ENCODE data around the gene GAS2L3.

GAS2L3 gene

DNA sequence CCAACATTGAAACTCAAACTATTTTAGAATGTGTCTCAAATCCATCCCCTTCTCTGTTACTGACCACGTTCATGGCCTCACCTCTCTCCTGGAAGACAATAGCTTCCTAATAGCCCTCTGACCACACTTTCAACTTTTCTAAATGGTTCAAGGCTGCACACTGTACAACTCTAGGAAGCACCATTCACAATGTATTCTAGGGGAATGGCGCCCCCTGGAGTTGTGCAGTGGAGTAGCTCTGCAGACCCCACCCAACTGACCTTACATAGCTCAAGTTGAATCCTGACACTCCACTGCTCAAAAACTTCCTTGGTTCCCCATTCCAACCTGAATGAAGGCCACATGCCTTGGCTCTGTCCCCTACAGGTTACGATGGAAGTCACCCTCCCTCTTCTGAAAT, 77.6 kb downstream of the GAS2L3 start:
- no peak overlapping the region for H3K27ac ChIP-seq (ENCODE audit: low read depth, low read length)
- H3K27me3 ChIP-seq (ENCODE audit: control insufficient read depth, insufficient read depth, low read length), result no peaks in the 10 kb centered on the region
- no peak overlapping the region for H3K4me3 ChIP-seq (ENCODE audit: low read length)
- H3K4me1 ChIP-seq (ENCODE audit: control insufficient read depth, insufficient read depth, low read length), result no peaks in the 10 kb centered on the region
- H3K36me3 ChIP-seq (ENCODE audit: control insufficient read depth, insufficient read depth, low read length), result no peaks in the 10 kb centered on the region
- no peak overlapping the region for H3K9ac ChIP-seq (ENCODE audit: low read length)

- Histone ChIP-seq H3K36me3 (ENCODE audit: control insufficient read depth, insufficient read depth, low read length) (no peaks in the 10 kb centered on the region), H3K4me3 (ENCODE audit: low read length) (no peak overlapping the region), H3K9ac (ENCODE audit: low read length) (no peak overlapping the region), H3K27ac (ENCODE audit: low read depth, low read length) (no peak overlapping the region), H3K4me1 (ENCODE audit: control insufficient read depth, insufficient read depth, low read length) (no peaks in the 10 kb centered on the region), H3K27me3 (ENCODE audit: control insufficient read depth, insufficient read depth, low read length) (no peaks in the 10 kb centered on the region)
These were observed 78.2 kb downstream of the GAS2L3 start for GRCh38 chr12:100651694-100652093.

- H3K27me3 ChIP-seq (ENCODE audit: control insufficient read depth, insufficient read depth, low read length), result no peaks in the 10 kb centered on the region
- H3K36me3 ChIP-seq (ENCODE audit: control insufficient read depth, insufficient read depth, low read length), result no peaks in the 10 kb centered on the region
- no peak overlapping the region for H3K4me3 ChIP-seq (ENCODE audit: low read length)
- H3K27ac ChIP-seq (ENCODE audit: low read depth, low read length), result no peak overlapping the region
- no peak overlapping the region for H3K9ac ChIP-seq (ENCODE audit: low read length)
- H3K4me1 ChIP-seq (ENCODE audit: control insufficient read depth, insufficient read depth, low read length), result no peaks in the 10 kb centered on the region
These were observed 79.0 kb downstream of the GAS2L3 start for GRCh38 chr12:100652488-100652887.

DNA sequence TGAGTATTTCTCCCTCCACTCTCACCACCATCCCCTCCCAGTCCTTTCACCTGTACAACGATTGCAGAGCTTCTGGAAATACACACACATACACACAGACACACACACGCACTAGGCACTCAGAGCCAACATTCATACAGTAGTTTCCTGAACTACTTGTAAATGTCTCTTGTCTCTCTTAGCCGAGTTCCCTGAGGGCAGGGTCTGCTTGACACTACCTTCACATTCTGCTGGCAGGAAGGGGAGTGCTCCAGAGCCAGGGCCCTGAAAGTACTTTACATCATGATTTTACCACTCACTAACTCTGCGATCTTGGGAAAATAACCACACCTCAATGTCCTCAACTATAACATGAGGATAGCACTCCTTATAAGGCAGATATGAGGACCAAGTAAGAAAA, 82.7 kb downstream of the GAS2L3 start:
- H3K27me3 ChIP-seq (ENCODE audit: control insufficient read depth, insufficient read depth, low read length), result no peaks in the 10 kb centered on the region
- H3K4me1 ChIP-seq (ENCODE audit: control insufficient read depth, insufficient read depth, low read length), result no peaks in the 10 kb centered on the region
- no peak overlapping the region for H3K27ac ChIP-seq (ENCODE audit: low read depth, low read length)
- no peak overlapping the region for H3K9ac ChIP-seq (ENCODE audit: low read length)
- H3K36me3 ChIP-seq (ENCODE audit: control insufficient read depth, insufficient read depth, low read length), result no peaks in the 10 kb centered on the region
- H3K4me3 ChIP-seq (ENCODE audit: low read length), result no peak overlapping the region

GRCh38 chr12:100656856-100657255, 83.4 kb downstream of the GAS2L3 start:
- Histone ChIP-seq H3K4me3 (ENCODE audit: low read length) (no peak overlapping the region), H3K27me3 (ENCODE audit: control insufficient read depth, insufficient read depth, low read length) (no peaks in the 10 kb centered on the region), H3K36me3 (ENCODE audit: control insufficient read depth, insufficient read depth, low read length) (no peaks in the 10 kb centered on the region)

DNA sequence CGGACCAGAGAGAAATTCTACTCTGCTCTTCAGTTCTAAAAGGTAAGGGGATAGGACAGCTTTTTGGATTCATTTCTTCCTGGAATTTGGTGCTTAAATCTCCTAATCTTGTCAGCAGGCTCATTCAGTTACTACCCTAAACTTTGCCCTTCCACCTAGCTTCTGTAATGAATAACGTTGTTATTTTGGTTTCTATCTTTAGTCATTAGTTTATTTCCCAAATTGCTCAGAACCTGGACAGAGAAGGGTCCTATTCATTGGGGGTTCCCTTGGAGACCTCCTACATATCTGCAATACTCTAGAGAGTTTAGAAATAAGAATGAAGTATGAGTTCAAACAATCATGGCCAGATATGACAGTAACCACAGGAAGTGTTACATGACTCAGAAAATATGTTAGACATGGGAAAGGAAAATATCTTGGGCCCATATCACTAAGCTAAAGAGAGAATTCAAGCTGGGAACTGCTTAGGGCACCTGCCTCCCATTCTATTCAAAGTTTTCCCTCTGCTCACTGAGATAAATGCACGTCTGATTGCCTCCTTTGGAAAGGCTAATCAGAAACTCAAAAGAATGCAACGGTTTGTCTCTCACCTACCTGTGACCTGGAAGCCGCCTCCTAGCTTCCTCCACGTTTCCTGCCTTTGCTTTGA, 87.9 kb downstream of the GAS2L3 start:
- Histone ChIP-seq H3K36me3 (ENCODE audit: control insufficient read depth, insufficient read depth, low read length) (no peaks in the 10 kb centered on the region), H3K4me3 (ENCODE audit: low read length) (no peak overlapping the region), H3K27me3 (ENCODE audit: control insufficient read depth, insufficient read depth, low read length) (no peaks in the 10 kb centered on the region), H3K27ac (ENCODE audit: low read depth, low read length) (no peak overlapping the region), H3K4me1 (ENCODE audit: control insufficient read depth, insufficient read depth, low read length) (no peaks in the 10 kb centered on the region), H3K9ac (ENCODE audit: low read length) (no peak overlapping the region)

More at GRCh38 chr12:100656856-100657255, 83.4 kb downstream of the GAS2L3 start:
- H3K27ac ChIP-seq (ENCODE audit: low read depth, low read length), result no peak overlapping the region
- no peaks in the 10 kb centered on the region for H3K4me1 ChIP-seq (ENCODE audit: control insufficient read depth, insufficient read depth, low read length)
- H3K9ac ChIP-seq (ENCODE audit: low read length), result no peak overlapping the region

GRCh38 chr12:100666588-100666987, 93.1 kb downstream of the GAS2L3 start:
- H3K36me3 ChIP-seq (ENCODE audit: control insufficient read depth, insufficient read depth, low read length), result no peaks in the 10 kb centered on the region
- H3K27me3 ChIP-seq (ENCODE audit: control insufficient read depth, insufficient read depth, low read length), result no peaks in the 10 kb centered on the region
- H3K27ac ChIP-seq (ENCODE audit: low read depth, low read length), result no peak overlapping the region
- H3K4me3 ChIP-seq (ENCODE audit: low read length), result no peak overlapping the region
- H3K9ac ChIP-seq (ENCODE audit: low read length), result no peak overlapping the region
- H3K4me1 ChIP-seq (ENCODE audit: control insufficient read depth, insufficient read depth, low read length), result no peaks in the 10 kb centered on the region

GRCh38 chr12:100668945-100669536, 95.6 kb downstream of the GAS2L3 start:
- no peaks in the 10 kb centered on the region for H3K36me3 ChIP-seq (ENCODE audit: control insufficient read depth, insufficient read depth, low read length)
- no peaks in the 10 kb centered on the region for H3K4me1 ChIP-seq (ENCODE audit: control insufficient read depth, insufficient read depth, low read length)
- H3K27me3 ChIP-seq (ENCODE audit: control insufficient read depth, insufficient read depth, low read length), result no peaks in the 10 kb centered on the region
- no peak overlapping the region for H3K27ac ChIP-seq (ENCODE audit: low read depth, low read length)
- no peak overlapping the region for H3K9ac ChIP-seq (ENCODE audit: low read length)
- no peak overlapping the region for H3K4me3 ChIP-seq (ENCODE audit: low read length)

DNA sequence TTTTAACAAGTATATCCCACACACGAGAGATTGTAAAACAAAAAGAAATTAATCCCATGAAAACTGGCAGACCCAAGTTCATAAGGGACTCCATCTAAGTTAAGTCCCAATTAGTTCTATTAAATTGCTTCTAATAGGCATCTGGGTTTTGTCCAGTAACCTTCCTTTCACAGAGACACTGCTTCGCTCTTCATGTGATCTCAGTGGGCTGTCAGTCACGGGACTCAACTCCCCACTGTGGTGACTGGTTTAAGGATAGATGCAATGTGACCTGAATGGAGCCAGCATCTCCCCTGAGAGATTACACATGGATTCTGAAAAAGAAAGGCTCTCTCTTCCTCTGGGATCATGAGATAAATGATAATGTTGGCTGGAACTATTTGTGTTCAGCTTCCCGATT, 96.4 kb downstream of the GAS2L3 start:
- no peaks in the 10 kb centered on the region for H3K36me3 ChIP-seq (ENCODE audit: control insufficient read depth, insufficient read depth, low read length)
- H3K27me3 ChIP-seq (ENCODE audit: control insufficient read depth, insufficient read depth, low read length), result no peaks in the 10 kb centered on the region
- H3K9ac ChIP-seq (ENCODE audit: low read length), result no peak overlapping the region
- no peaks in the 10 kb centered on the region for H3K4me1 ChIP-seq (ENCODE audit: control insufficient read depth, insufficient read depth, low read length)
- H3K4me3 ChIP-seq (ENCODE audit: low read length), result no peak overlapping the region
- no peak overlapping the region for H3K27ac ChIP-seq (ENCODE audit: low read depth, low read length)

DNA sequence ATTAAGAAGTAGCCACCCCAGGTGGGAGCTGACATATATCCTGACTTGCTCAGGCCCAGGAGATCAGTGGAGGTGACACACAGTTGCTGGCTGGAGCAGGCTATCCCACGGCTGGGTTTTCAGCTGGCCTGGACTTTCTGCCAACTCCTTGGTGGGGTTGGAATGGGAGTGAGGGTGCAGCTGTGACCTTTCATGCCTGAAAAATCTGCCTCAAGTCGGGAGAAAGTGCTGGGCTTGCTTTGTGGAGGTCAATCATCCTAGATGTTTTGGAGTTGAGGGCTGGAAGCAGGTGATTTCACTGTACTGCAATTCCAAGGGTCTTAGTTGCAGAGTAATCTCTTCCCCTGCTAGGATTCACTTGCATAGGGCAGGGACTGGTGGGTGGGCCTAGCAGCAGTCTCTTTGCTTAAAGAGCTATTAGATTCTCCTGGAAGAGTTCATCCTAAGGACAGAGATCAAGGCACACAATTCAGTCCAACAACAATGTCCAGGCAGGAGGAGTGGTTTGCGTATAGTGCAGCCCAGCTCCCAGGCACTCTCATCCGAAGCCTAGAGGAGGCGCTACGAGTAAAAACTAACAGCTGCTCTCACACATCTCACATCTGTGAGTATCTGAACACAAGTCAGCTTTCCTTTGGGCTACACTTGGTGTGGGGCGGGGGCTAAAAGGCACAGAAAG, 98.1 kb downstream of the GAS2L3 start:
- Histone ChIP-seq H3K9ac (ENCODE audit: low read length) (no peak overlapping the region), H3K36me3 (ENCODE audit: control insufficient read depth, insufficient read depth, low read length) (no peaks in the 10 kb centered on the region), H3K4me3 (ENCODE audit: low read length) (no peak overlapping the region), H3K27ac (ENCODE audit: low read depth, low read length) (no peak overlapping the region), H3K4me1 (ENCODE audit: control insufficient read depth, insufficient read depth, low read length) (no peaks in the 10 kb centered on the region), H3K27me3 (ENCODE audit: control insufficient read depth, insufficient read depth, low read length) (no peaks in the 10 kb centered on the region)

DNA sequence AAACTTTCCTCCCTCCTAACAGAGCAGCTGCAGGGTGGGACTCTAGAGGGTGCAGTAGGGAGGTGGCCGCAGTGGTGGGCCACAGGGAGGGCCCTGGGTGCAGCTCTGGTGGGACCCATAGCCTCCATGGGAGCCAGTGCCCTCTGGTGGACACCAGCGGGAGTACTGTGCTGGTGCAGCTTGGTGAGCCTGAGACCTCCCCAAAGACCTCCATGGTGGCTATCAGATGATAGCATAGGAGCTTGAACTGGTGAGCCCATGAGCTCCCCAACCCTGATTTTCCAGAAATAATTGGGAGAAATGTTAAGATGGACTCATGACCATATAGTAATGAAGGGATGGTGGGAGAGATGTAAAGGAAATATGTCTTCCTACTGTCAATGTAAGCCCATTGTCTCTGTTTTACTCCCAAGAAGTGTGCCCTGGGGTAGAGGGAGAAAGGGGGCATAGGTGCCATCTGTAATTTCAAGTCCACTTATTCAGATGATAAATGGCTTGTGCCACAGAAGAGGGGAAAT, 98.7 kb downstream of the GAS2L3 start:
- H3K4me1 ChIP-seq (ENCODE audit: control insufficient read depth, insufficient read depth, low read length), result no peaks in the 10 kb centered on the region
- no peak overlapping the region for H3K4me3 ChIP-seq (ENCODE audit: low read length)
- H3K9ac ChIP-seq (ENCODE audit: low read length), result no peak overlapping the region
- H3K36me3 ChIP-seq (ENCODE audit: control insufficient read depth, insufficient read depth, low read length), result no peaks in the 10 kb centered on the region
- H3K27ac ChIP-seq (ENCODE audit: low read depth, low read length), result no peak overlapping the region
- H3K27me3 ChIP-seq (ENCODE audit: control insufficient read depth, insufficient read depth, low read length), result no peaks in the 10 kb centered on the region

DNA sequence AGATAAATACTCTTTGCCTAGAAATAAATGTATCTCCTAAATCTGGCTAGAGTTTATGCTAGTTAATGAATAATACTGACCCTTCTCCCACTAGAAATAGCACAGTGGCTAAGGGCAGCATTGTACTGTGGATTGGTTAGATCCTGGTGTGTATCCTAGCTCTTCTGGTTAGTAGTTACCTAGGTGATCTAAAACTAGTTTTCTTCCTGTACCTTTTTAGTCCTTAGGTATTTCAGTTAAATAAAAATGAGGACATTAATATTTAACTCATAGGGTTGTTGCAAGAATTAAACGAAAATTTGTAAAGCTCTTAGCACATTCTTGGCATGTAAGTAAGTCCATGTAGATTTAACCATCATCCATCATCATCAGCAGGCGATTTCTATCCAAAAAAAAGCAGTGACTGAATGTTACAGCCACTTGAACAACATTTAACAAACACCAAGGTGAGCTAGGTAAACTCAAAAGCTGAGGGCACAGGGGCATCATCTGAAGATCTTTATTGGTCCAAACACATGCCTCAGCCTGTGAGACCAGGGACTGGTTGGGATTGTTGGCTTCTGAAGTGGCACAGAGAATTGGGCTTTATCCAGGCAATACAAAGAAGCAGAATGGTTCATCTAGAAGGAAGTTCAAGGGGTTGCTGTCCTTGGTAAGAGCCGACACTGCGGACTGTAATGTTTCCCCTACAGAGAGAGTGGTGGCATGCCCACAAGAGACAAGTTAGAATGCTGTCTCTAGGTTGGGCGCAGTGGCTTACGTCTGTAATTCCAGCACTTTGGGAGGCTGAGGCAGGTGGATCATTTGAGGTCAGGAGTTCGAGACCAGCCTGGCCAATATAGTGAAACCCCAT, 100.8 kb downstream of the GAS2L3 start:
- no peak overlapping the region for H3K27ac ChIP-seq (ENCODE audit: low read depth, low read length)
- H3K9ac ChIP-seq (ENCODE audit: low read length), result no peak overlapping the region
- no peaks in the 10 kb centered on the region for H3K4me1 ChIP-seq (ENCODE audit: control insufficient read depth, insufficient read depth, low read length)
- H3K36me3 ChIP-seq (ENCODE audit: control insufficient read depth, insufficient read depth, low read length), result no peaks in the 10 kb centered on the region
- H3K27me3 ChIP-seq (ENCODE audit: control insufficient read depth, insufficient read depth, low read length), result no peaks in the 10 kb centered on the region
- no peak overlapping the region for H3K4me3 ChIP-seq (ENCODE audit: low read length)
